Measurements from ENCODE around the gene TMEM52. TPM values are rescaled to one million over a fixed set of nuclear protein-coding genes. Genes with fewer than 3 reads are reported as not detected.

TMEM52 gene
- total RNA-seq = 1 to 10 TPM in 2 of 3 donors, not detected in 1; 1.6 to 2.9 TPM

- peak in 1 of 2 donors; percentile 60 for DNase-seq (ENCODE audit: low spot score in 2 of 2)
- Histone ChIP-seq H3K27me3 (no peaks in the 10 kb centered on the region), H3K27ac (peak within 1 kb of the TSS; percentile 22 to 54), H3K9me3 (no peaks in the 10 kb centered on the region), H3K36me3 (no peaks in the 10 kb centered on the region), H3K4me3 (peak within 1 kb of the TSS; percentile 45 to 84 (median 63)), H3K4me1 (peaks cover 6% of the 10 kb centered on the region in 2 donors)
- no peak for TF ChIP-seq CTCF (IDR thresholded peaks at IDR 0.05)
- TF ChIP-seq POLR2AphosphoS5 (IDR thresholded peaks at IDR 0.05) = no peak
- TF ChIP-seq POLR2A (IDR thresholded peaks at IDR 0.05) = no peak
- intact Hi-C loops (cut with DNase I; ENCODE audit: low total_unique reads) = no loop called here
These were observed at the start of gene TMEM52 for GRCh38 chr1:1918901-1919303. Gene TMEM52 (minus strand): TSS chr1:1919279. CDS start chr1:1919265, 14 bp downstream.

GRCh38 chr1:1967879-1968278, 48.8 kb upstream of the TMEM52 start:
- Histone ChIP-seq H3K36me3 (no peaks in the 10 kb centered on the region), H3K9me3 (no peaks in the 10 kb centered on the region), H3K4me3 (no peak overlapping the region), H3K27me3 (peaks cover 0 to 26% of the 10 kb centered on the region in 2 donors), H3K27ac (no peak overlapping the region), H3K4me1 (no peaks in the 10 kb centered on the region)
- DNase-seq (ENCODE audit: low spot score in 2 of 2) = no peak
- TF ChIP-seq POLR2AphosphoS5 (IDR thresholded peaks at IDR 0.05) = no peak
- TF ChIP-seq CTCF (IDR thresholded peaks at IDR 0.05) = no peak
- no peak for TF ChIP-seq POLR2A (IDR thresholded peaks at IDR 0.05)
- intact Hi-C loops (cut with DNase I; ENCODE audit: low total_unique reads) = no loop called here

GRCh38 chr1:1967151-1967550, 48.1 kb upstream of the TMEM52 start:
- TF ChIP-seq POLR2AphosphoS5 (IDR thresholded peaks at IDR 0.05) = no peak
- no peak for TF ChIP-seq CTCF (IDR thresholded peaks at IDR 0.05)
- TF ChIP-seq POLR2A (IDR thresholded peaks at IDR 0.05) = no peak
- no peak for DNase-seq (ENCODE audit: low spot score in 2 of 2)
- Histone ChIP-seq H3K4me3 (no peak overlapping the region), H3K27me3 (peaks cover 0 to 26% of the 10 kb centered on the region in 2 donors), H3K9me3 (no peaks in the 10 kb centered on the region), H3K4me1 (no peaks in the 10 kb centered on the region), H3K27ac (no peak overlapping the region), H3K36me3 (no peaks in the 10 kb centered on the region)
- intact Hi-C loops (cut with DNase I; ENCODE audit: low total_unique reads) = no loop called here

GRCh38 chr1:1966071-1966740, 47.1 kb upstream of the TMEM52 start:
- H3K4me3 ChIP-seq = no peak overlapping the region
- intact Hi-C loops (cut with DNase I; ENCODE audit: low total_unique reads) = no loop called here
- TF ChIP-seq POLR2A (IDR thresholded peaks at IDR 0.05) (no peak), CTCF (IDR thresholded peaks at IDR 0.05) (no peak), POLR2AphosphoS5 (IDR thresholded peaks at IDR 0.05) (no peak)
- H3K27me3 ChIP-seq = peaks cover 0 to 33% of the 10 kb centered on the region in 2 donors
- H3K9me3 ChIP-seq = no peaks in the 10 kb centered on the region
- no peak for DNase-seq (ENCODE audit: low spot score in 2 of 2)
- H3K4me1 ChIP-seq = no peaks in the 10 kb centered on the region
- H3K27ac ChIP-seq = no peak overlapping the region
- H3K36me3 ChIP-seq = no peaks in the 10 kb centered on the region

- no peak for TF ChIP-seq POLR2AphosphoS5 (IDR thresholded peaks at IDR 0.05)
- TF ChIP-seq CTCF (IDR thresholded peaks at IDR 0.05) = no peak
- TF ChIP-seq POLR2A (IDR thresholded peaks at IDR 0.05) = no peak
- no peaks in the 10 kb centered on the region for H3K4me1 ChIP-seq
- no peak overlapping the region for H3K27ac ChIP-seq
- H3K9me3 ChIP-seq = no peaks in the 10 kb centered on the region
- H3K4me3 ChIP-seq = no peak overlapping the region
- no peaks in the 10 kb centered on the region for H3K36me3 ChIP-seq
- DNase-seq (ENCODE audit: low spot score in 2 of 2) = no peak
- H3K27me3 ChIP-seq = peaks cover 0 to 38% of the 10 kb centered on the region in 2 donors
- intact Hi-C loops (cut with DNase I; ENCODE audit: low total_unique reads) = no loop called here
These were observed 46.5 kb upstream of the TMEM52 start for GRCh38 chr1:1965546-1965945.
